ENCODE data around the gene CBFA2T2.

GRCh38 chr20:33445881-33446625 is 43.8 kb upstream of the CBFA2T2 start:
- no peak for TF ChIP-seq GATA2 (IDR thresholded peaks at IDR 0.05; ENCODE audit: low read depth, low read length)
- TF ChIP-seq GATA3 (IDR thresholded peaks at IDR 0.05; ENCODE audit: low read depth, low read length), result no peak
